HFF-Myc (cell line): ENCODE results near the gene BMF.

Source experiments
- DNase-seq: peaks from one replicate; pipeline ENCODE4 v3.0.0-alpha.2; 2011; ENCODE audit warnings: low read depth; ENCODE audit errors: extremely low read depth
- H3K4me3 ChIP-seq: replicated peaks from 2 replicates; pipeline ENCODE4 v1.5.1; 2011; ENCODE audit warnings: low read depth, mild to moderate bottlenecking, control low read depth, low read length
- TF ChIP-seq, protein P1 (sequence below): IDR thresholded peaks from 2 replicates; pipeline ENCODE4 v1.5.1; 2012; ENCODE audit warnings: mild to moderate bottlenecking, low read depth, low read length, control low read depth; ENCODE audit errors: missing control alignments

Gene BMF

DNA sequence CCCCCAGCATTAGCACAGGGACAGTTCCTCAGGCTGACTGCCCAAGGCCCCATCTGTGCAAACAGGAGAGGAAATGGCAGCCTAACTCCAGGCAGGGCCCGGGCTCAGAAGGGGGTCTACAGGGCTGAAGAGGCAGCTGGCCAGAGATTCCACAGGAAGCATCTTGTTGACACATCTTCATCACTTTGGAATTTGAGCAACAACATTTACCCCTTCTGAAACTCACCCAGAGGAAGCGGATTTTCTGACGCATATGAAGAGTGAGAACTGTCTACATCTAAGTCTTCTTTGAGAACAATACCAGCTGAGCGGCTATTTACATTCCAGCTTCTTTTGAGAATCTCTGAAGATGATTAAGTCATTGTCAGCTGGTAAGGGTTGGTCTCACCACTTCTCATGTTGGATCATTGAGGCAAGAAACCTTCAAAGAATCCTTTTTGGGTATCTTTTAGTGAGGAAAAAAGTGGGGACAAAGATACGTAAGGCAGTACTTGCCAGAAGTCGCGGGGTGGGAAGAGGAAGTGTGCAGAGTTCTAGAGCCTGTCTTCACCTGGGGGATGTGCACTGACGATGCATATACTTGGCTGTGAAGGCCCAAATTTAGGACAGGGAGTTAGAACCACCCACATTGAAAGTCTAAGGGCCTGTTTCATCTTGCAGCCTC, 44.3 kb downstream of the BMF start:
- TF ChIP-seq, protein P1, sequence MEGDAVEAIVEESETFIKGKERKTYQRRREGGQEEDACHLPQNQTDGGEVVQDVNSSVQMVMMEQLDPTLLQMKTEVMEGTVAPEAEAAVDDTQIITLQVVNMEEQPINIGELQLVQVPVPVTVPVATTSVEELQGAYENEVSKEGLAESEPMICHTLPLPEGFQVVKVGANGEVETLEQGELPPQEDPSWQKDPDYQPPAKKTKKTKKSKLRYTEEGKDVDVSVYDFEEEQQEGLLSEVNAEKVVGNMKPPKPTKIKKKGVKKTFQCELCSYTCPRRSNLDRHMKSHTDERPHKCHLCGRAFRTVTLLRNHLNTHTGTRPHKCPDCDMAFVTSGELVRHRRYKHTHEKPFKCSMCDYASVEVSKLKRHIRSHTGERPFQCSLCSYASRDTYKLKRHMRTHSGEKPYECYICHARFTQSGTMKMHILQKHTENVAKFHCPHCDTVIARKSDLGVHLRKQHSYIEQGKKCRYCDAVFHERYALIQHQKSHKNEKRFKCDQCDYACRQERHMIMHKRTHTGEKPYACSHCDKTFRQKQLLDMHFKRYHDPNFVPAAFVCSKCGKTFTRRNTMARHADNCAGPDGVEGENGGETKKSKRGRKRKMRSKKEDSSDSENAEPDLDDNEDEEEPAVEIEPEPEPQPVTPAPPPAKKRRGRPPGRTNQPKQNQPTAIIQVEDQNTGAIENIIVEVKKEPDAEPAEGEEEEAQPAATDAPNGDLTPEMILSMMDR: no peak
- no peak for DNase-seq
- H3K4me3 ChIP-seq: no peak overlapping the region

DNA sequence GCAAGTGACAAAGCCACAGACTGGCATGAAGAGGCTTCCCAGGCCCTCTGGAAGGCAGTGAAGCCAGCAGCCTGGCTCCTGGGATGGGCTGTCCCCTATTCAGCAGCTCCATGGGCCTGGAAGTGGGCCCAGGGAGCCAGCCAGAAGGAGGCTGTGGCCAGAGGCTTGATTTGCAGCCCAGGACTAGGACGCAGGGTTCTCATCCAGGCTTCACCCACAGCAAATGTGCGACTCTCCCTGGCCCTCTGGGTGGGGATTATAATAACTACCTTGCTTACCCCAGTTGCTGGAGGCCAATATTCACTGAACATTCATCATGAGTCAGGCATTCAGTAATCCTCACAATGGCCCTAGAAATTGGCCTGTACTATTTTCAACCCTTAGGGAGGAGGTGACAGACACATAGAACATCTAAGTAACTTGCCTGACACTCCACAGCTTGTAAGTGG, 45.1 kb downstream of the BMF start:
- TF ChIP-seq, protein P1: no peak
- no peak for DNase-seq
- H3K4me3 ChIP-seq: no peak overlapping the region

DNA sequence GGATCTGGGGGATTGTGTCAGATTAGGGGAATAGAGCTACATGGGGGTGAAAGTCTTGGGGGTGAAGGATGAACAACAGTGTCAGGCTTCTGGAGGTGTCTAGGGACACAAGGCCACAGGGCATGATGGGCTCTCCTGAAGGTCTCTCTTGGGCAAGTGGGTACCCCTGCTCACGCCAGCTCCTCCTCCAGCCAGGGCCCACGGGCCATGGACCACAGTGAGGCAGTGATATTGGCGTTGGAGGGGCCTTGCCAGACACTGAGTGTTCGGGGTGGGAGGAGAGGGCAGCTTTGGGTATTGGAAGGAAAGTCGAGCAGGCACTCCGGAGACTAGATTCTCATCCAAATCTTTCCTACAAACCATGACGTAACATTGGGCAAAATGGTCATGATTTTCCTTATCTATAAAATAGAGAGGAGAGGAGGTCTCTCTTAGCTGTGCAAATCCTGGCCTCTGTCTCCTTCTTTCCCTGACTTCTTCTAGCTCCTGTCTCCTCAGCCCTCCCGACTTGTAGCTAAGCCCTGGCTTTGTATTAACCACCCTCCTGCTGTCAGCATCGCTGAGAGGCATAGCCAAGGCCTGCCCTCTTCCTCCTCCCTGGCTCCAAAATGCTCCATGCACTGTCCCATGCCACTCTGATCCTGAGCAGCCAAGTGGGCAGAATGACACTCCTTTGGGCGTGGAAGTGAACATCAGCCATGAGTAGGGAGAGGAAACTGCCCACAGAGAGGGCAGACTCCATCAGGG, 45.7 kb downstream of the BMF start:
- DNase-seq: no peak
- TF ChIP-seq, protein P1: no peak
- no peak overlapping the region for H3K4me3 ChIP-seq

DNA sequence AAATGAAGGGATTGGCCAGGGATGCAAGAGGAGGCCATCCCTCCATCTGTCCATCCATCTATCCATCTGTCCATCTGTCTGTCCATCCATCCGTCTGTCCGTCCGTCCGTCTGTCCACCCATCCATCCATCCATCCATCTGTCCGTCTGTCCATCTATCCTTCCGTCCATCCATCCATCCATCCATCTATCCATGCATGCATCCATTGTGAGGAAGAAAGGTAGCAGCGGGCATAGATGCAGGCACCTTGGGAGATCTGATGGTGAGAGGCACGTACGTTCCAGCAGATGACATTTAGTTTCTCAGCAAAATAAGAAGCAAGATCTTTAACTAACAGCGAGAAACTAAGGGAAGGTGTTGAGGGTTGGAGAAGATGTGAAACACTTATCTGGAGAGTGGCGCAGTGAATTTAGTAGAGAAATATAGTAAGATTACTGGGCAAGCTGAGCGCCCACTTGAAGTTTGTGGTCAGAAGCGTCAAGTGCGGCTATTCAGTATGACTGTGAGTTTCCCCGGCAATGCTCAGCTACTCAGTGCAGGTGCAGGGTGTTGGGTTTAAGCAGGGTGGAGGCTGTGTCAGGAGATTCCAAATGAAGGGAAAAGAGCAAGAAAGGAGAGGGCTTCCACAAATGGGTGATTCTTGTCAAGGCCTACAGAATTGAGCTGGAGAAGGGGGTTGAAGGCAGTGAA, 47.3 kb downstream of the BMF start:
- no peak overlapping the region for H3K4me3 ChIP-seq
- no peak for DNase-seq
- TF ChIP-seq, protein P1: no peak

DNA sequence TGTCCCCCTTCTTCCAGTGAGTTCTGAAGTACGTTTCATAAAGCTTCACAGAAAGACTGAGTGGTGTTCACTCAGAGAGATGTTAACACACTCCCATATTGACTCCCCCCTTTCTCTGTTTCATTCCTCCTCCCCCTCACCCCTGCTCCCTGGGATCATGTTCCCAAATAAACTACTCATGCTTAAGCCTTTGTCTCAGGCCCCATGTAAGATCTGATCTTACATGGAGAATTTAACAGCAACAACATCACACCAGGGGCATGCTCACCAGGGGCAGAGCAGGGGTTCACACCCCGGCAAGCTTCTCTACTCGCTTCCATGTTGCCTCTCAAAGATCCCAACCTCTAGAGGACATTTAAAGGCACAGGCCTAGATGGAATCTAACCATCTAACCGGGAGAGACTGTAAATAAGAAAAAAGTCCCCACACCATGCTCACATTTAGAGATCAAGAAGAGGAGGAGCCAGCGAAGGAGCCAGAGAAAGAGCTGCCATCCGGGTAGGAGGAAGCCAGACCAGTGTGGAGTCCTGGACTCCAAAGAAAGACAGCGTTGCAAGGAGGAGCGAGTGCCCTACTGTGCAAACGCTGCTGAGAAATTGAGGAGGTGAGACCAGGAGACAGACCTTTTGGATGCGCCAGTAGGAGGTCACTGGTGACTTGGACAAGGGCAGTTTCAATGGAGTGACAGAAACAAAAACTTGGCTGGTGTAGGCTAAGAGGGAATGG, 48.3 kb downstream of the BMF start:
- no peak for DNase-seq
- TF ChIP-seq, protein P1: no peak
- H3K4me3 ChIP-seq: no peak overlapping the region

DNA sequence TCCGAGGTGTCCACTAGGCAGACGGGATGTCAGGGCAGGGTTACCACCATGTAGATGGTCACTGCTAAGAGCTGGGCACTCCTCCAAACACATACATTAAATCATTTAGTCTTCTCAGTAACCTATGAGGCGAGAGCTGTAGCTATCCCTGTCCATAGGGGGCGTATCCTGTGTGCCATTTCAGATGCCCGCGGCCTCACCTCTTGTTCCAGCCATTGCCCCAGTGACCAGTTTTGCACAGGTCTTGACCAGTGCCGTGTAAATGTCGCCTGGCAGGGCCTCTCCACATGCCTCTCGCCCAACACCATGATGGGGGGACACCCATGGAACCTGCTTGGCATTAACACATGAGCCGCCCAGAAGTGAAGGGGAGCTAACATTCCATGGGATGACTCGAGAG, 48.9 kb downstream of the BMF start:
- DNase-seq: no peak
- TF ChIP-seq, protein P1: no peak
- H3K4me3 ChIP-seq: no peak overlapping the region
